Neural progenitor cell (in vitro differentiated cells): ENCODE measurements around the gene CD248. TPM values are rescaled to one million over a fixed set of nuclear protein-coding genes. Genes with fewer than 3 reads are reported as not detected.
A peak's percentile ranks its signal among the peaks of the same experiment; 100 is the strongest.

Experiments used
- DNase-seq: peaks from one replicate; pipeline ENCODE4 v3.0.0-alpha.2; 2016; ENCODE audit warnings: low spot score
- H2AFZ ChIP-seq: fragments of 200-600 bp; sonication (generic); replicated peaks from 2 replicates; pipeline ENCODE4 v1.6.1; 2016; ENCODE audit warnings: antibody characterized with exemption
- H3F3A ChIP-seq: fragments of 200-600 bp; sonication (generic); 2 replicates; pipeline ENCODE4 v1.6.1; 2016; ENCODE audit warnings: antibody characterized with exemption, low read depth
- H3K27ac ChIP-seq: fragments of 200-600 bp; sonication (generic); 2 replicates; pipeline ENCODE4 v1.5.1; 2016; ENCODE audit warnings: mild to moderate bottlenecking
- H3K27me3 ChIP-seq: fragments of 200-600 bp; sonication (generic); 2 replicates; pipeline ENCODE4 v1.6.1; 2016; ENCODE audit warnings: mild to moderate bottlenecking, moderate library complexity
- H3K36me3 ChIP-seq: fragments of 200-600 bp; sonication (generic); 2 replicates; pipeline ENCODE4 v1.5.1; 2016
- H3K4me1 ChIP-seq: fragments of 200-600 bp; sonication (generic); 2 replicates; pipeline ENCODE4 v1.6.1; 2016; ENCODE audit warnings: mixed run types
- H3K4me2 ChIP-seq: fragments of 200-600 bp; sonication (generic); 2 replicates; pipeline ENCODE4 v1.6.1; 2016
- H3K4me3 ChIP-seq: fragments of 200-600 bp; sonication (generic); 2 replicates; pipeline ENCODE4 v1.5.1; 2016
- H3K79me2 ChIP-seq: fragments of 200-600 bp; sonication (generic); 2 replicates; pipeline ENCODE4 v1.6.1; 2016; ENCODE audit warnings: low read depth
- H3K9ac ChIP-seq: fragments of 200-600 bp; sonication (generic); 2 replicates; pipeline ENCODE4 v1.6.1; 2016
- H3K9me3 ChIP-seq: fragments of 200-600 bp; sonication (generic); 2 replicates; pipeline ENCODE4 v1.5.1; 2016; ENCODE audit warnings: low read depth
- H4K20me1 ChIP-seq: fragments of 200-600 bp; sonication (generic); 2 replicates; pipeline ENCODE4 v1.6.1; 2016; ENCODE audit warnings: low read depth
- H3K27ac Mint-ChIP-seq: 3 replicates; pipeline ENCODE4 v1.8.0; 2021; ENCODE audit warnings: mixed read lengths
- H3K27me3 Mint-ChIP-seq: 2 replicates; pipeline ENCODE4 v1.8.0; 2022; ENCODE audit warnings: low read depth, mild to moderate bottlenecking, inconsistent platforms, moderate library complexity, mixed read lengths; ENCODE audit not compliant: insufficient read depth
- H3K36me3 Mint-ChIP-seq: 3 replicates; pipeline ENCODE4 v1.8.0; 2021; ENCODE audit warnings: mixed read lengths
- H3K4me1 Mint-ChIP-seq: 3 replicates; pipeline ENCODE4 v1.8.0; 2021; ENCODE audit warnings: mixed read lengths
- H3K4me3 Mint-ChIP-seq: 3 replicates; pipeline ENCODE4 v1.8.0; 2021; ENCODE audit warnings: mild to moderate bottlenecking, moderate library complexity, mixed read lengths
- H3K9me3 Mint-ChIP-seq: 3 replicates; pipeline ENCODE4 v1.8.0; 2020; ENCODE audit warnings: mixed read lengths
- CTCF ChIP-seq: fragments of 200-600 bp; sonication (generic); IDR thresholded peaks from 2 replicates; pipeline ENCODE4 v1.5.1; 2017; ENCODE audit warnings: antibody characterized with exemption, mild to moderate bottlenecking
- EZH2 ChIP-seq: fragments of 200-600 bp; sonication (generic); IDR thresholded peaks from 2 replicates; pipeline ENCODE4 v1.6.1; 2017; ENCODE audit warnings: antibody characterized with exemption, mild to moderate bottlenecking, moderate library complexity
- EZH2phosphoT487 ChIP-seq: fragments of 200-600 bp; sonication (generic); IDR thresholded peaks from 2 replicates; pipeline ENCODE4 v1.6.1; 2017; ENCODE audit warnings: antibody characterized with exemption
- total RNA-seq: library from RNA; depleted of rRNA; stranded (reverse); fragments of >200 nt; gene quantifications from 2 replicates; pipeline ENCODE4 v1.2.3, GENCODE V29; 2015; ENCODE audit warnings: low replicate concordance

Gene CD248
- total RNA-seq, 1 donor from 2014 or later, result 0.62 TPM

GRCh38 chr11:66336234-66337102 lies 19.6 kb upstream of the CD248 start, which contains the start of gene RIN1:
TSS of gene RIN1 (minus strand) at chr11:66336434. CDS start at chr11:66336402, 32 bp downstream.
- Histone ChIP-seq H4K20me1 (peaks cover 5% of the 10 kb centered on the region), H3K4me1 (peaks cover 11% of the 10 kb centered on the region), H3F3A (peaks cover 12% of the 10 kb centered on the region), H3K9ac (peak within 1 kb of the TSS; percentile 39), H3K79me2 (no peaks in the 10 kb centered on the region), H3K4me3 (peak within 1 kb of the TSS; percentile 49), H3K36me3 (no peaks in the 10 kb centered on the region), H3K4me2 (peak within 1 kb of the TSS; percentile 85), H3K9me3 (no peaks in the 10 kb centered on the region), H3K27ac (no peak within 1 kb of the TSS), H3K27me3 (peaks cover 5% of the 10 kb centered on the region), H2AFZ (no peak within 1 kb of the TSS)
- Mint-ChIP-seq H3K4me1 (peaks cover 27% of the 10 kb centered on the region), H3K36me3 (no peaks in the 10 kb centered on the region), H3K27me3 (peaks cover 5% of the 10 kb centered on the region), H3K27ac (peak within 1 kb of the TSS; percentile 91), H3K4me3 (peak within 1 kb of the TSS; percentile 90), H3K9me3 (no peaks in the 10 kb centered on the region)
- DNase-seq, result peak; percentile 84
- no peak for TF ChIP-seq EZH2phosphoT487
- peak; percentile 71 for TF ChIP-seq CTCF
- no peak for TF ChIP-seq EZH2

GRCh38 chr11:66335531-66336233 lies 18.8 kb upstream of the CD248 start:
- H4K20me1 ChIP-seq, result peaks cover 5% of the 10 kb centered on the region
- H3F3A ChIP-seq, result peaks cover 12% of the 10 kb centered on the region
- H3K9ac ChIP-seq, result peak overlapping the region; percentile 39
- Mint-ChIP-seq H3K4me1 (peaks cover 27% of the 10 kb centered on the region), H3K4me3 (peak overlapping the region; percentile 90), H3K27me3 (peaks cover 3% of the 10 kb centered on the region), H3K9me3 (no peaks in the 10 kb centered on the region), H3K36me3 (no peaks in the 10 kb centered on the region), H3K27ac (no peak overlapping the region)
- no peak overlapping the region for H2AFZ ChIP-seq
- peak; percentile 56 for DNase-seq
- H3K27me3 ChIP-seq, result peaks cover 5% of the 10 kb centered on the region
- peaks cover 11% of the 10 kb centered on the region for H3K4me1 ChIP-seq
- peak overlapping the region; percentile 49 for H3K4me3 ChIP-seq
- no peak overlapping the region for H3K27ac ChIP-seq
- H3K36me3 ChIP-seq, result no peaks in the 10 kb centered on the region
- TF ChIP-seq EZH2phosphoT487, result no peak
- TF ChIP-seq EZH2, result no peak
- TF ChIP-seq CTCF, result no peak
- no peaks in the 10 kb centered on the region for H3K9me3 ChIP-seq
- H3K4me2 ChIP-seq, result peak overlapping the region; percentile 85
- H3K79me2 ChIP-seq, result no peaks in the 10 kb centered on the region

GRCh38 chr11:66334605-66335442 lies 18.0 kb upstream of the CD248 start:
- H3K36me3 ChIP-seq, result no peaks in the 10 kb centered on the region
- peaks cover 5% of the 10 kb centered on the region for H4K20me1 ChIP-seq
- no peaks in the 10 kb centered on the region for H3K79me2 ChIP-seq
- no peak overlapping the region for H3K4me3 ChIP-seq
- peak overlapping the region; percentile 85 for H3K4me2 ChIP-seq
- H3K27me3 ChIP-seq, result peaks cover 5% of the 10 kb centered on the region
- DNase-seq, result no peak
- H2AFZ ChIP-seq, result no peak overlapping the region
- H3F3A ChIP-seq, result peaks cover 12% of the 10 kb centered on the region
- Mint-ChIP-seq H3K4me3 (peak overlapping the region; percentile 81), H3K9me3 (no peaks in the 10 kb centered on the region), H3K36me3 (no peaks in the 10 kb centered on the region), H3K27ac (no peak overlapping the region), H3K27me3 (peaks cover 3% of the 10 kb centered on the region), H3K4me1 (peaks cover 27% of the 10 kb centered on the region)
- H3K4me1 ChIP-seq, result peaks cover 11% of the 10 kb centered on the region
- H3K27ac ChIP-seq, result no peak overlapping the region
- no peak for TF ChIP-seq EZH2phosphoT487
- TF ChIP-seq EZH2, result no peak
- TF ChIP-seq CTCF, result no peak
- no peak overlapping the region for H3K9ac ChIP-seq
- no peaks in the 10 kb centered on the region for H3K9me3 ChIP-seq
